ENCODE measurements around the gene CNNM3. TPM values are rescaled to one million over a fixed set of nuclear protein-coding genes. Genes with fewer than 3 reads are reported as not detected.

The CNNM3 gene
- total RNA-seq, 4 donors from 2014 or later: 21.8 to 27.8 (median 22.9) TPM

- 81 to 90% methylated on average over 6 of the region's 6 CpGs for WGBS, 2 donors
- TF ChIP-seq EP300 (IDR thresholded peaks at IDR 0.05): no peak
- no peak for TF ChIP-seq CTCF (IDR thresholded peaks at IDR 0.05)
- no peak for TF ChIP-seq POLR2A (IDR thresholded peaks at IDR 0.05)
- H3K9me3 ChIP-seq: no peaks in the 10 kb centered on the region
- no peak for DNase-seq (ENCODE audit: low spot score in 2 of 2)
- no peaks in the 10 kb centered on the region for H3K27me3 ChIP-seq
- H3K4me1 ChIP-seq: peaks cover 0 to 60% (median 10%) of the 10 kb centered on the region in 4 donors
- no peak overlapping the region for H3K4me3 ChIP-seq
- peak overlapping the region in 1 of 4 donors; percentile 60 for H3K27ac ChIP-seq
- no peaks in the 10 kb centered on the region for H3K36me3 ChIP-seq
These were observed 64.8 kb downstream of the CNNM3 start for GRCh38 chr2:96880891-96881273.

- Histone ChIP-seq H3K27ac (peak overlapping the region in 2 of 4 donors; percentile 12 to 60), H3K27me3 (no peaks in the 10 kb centered on the region), H3K4me1 (peaks cover 0 to 60% (median 9%) of the 10 kb centered on the region in 4 donors), H3K9me3 (no peaks in the 10 kb centered on the region), H3K36me3 (no peaks in the 10 kb centered on the region), H3K4me3 (no peak overlapping the region)
- TF ChIP-seq EP300 (IDR thresholded peaks at IDR 0.05) (no peak), POLR2A (IDR thresholded peaks at IDR 0.05) (no peak), CTCF (IDR thresholded peaks at IDR 0.05) (no peak)
- 34% methylated on average over 10 of the region's 10 CpGs for WGBS, 2 donors
- no peak for DNase-seq (ENCODE audit: low spot score in 2 of 2)
These were observed 65.5 kb downstream of the CNNM3 start for GRCh38 chr2:96881349-96882195.

GRCh38 chr2:96882230-96882629 is 66.2 kb downstream of the CNNM3 start:
- no peak for DNase-seq (ENCODE audit: low spot score in 2 of 2)
- TF ChIP-seq POLR2A (IDR thresholded peaks at IDR 0.05): no peak
- no peak for TF ChIP-seq EP300 (IDR thresholded peaks at IDR 0.05)
- TF ChIP-seq CTCF (IDR thresholded peaks at IDR 0.05): no peak
- no peaks in the 10 kb centered on the region for H3K27me3 ChIP-seq
- H3K9me3 ChIP-seq: no peaks in the 10 kb centered on the region
- WGBS, 2 donors: 77 to 82% methylated on average over 12 of the region's 12 CpGs
- no peak overlapping the region for H3K4me3 ChIP-seq
- H3K4me1 ChIP-seq: peaks cover 0 to 65% (median 14%) of the 10 kb centered on the region in 4 donors
- H3K36me3 ChIP-seq: no peaks in the 10 kb centered on the region
- peak overlapping the region in 2 of 4 donors; percentile 12 to 60 for H3K27ac ChIP-seq

- Histone ChIP-seq H3K9me3 (no peaks in the 10 kb centered on the region), H3K27me3 (no peaks in the 10 kb centered on the region), H3K4me3 (no peak overlapping the region), H3K27ac (peak overlapping the region in 1 of 4 donors; percentile 44), H3K36me3 (no peaks in the 10 kb centered on the region), H3K4me1 (peaks cover 0 to 67% (median 21%) of the 10 kb centered on the region in 4 donors)
- TF ChIP-seq EP300 (IDR thresholded peaks at IDR 0.05) (no peak), POLR2A (IDR thresholded peaks at IDR 0.05) (no peak), CTCF (IDR thresholded peaks at IDR 0.05) (no peak)
- 74 to 76% methylated on average over 8 of the region's 8 CpGs for WGBS, 2 donors
- no peak for DNase-seq (ENCODE audit: low spot score in 2 of 2)
These were observed 66.8 kb downstream of the CNNM3 start for GRCh38 chr2:96882906-96883305.

GRCh38 chr2:96883306-96883705 is 67.2 kb downstream of the CNNM3 start:
- H3K36me3 ChIP-seq: no peaks in the 10 kb centered on the region
- H3K4me1 ChIP-seq: peaks cover 0 to 71% (median 25%) of the 10 kb centered on the region in 4 donors
- DNase-seq (ENCODE audit: low spot score in 2 of 2): no peak
- no peak overlapping the region for H3K4me3 ChIP-seq
- TF ChIP-seq EP300 (IDR thresholded peaks at IDR 0.05) (no peak), POLR2A (IDR thresholded peaks at IDR 0.05) (no peak), CTCF (IDR thresholded peaks at IDR 0.05) (no peak)
- peak overlapping the region in 1 of 4 donors; percentile 44 for H3K27ac ChIP-seq
- 65 to 79% methylated on average over 6 to 8 of the region's 9 CpGs for WGBS, 2 donors
- H3K9me3 ChIP-seq: no peaks in the 10 kb centered on the region
- H3K27me3 ChIP-seq: no peaks in the 10 kb centered on the region
